Occipital lobe (tissue), 2 donors: ENCODE results near the gene GTF2IRD1. TPM values are rescaled to one million over a fixed set of nuclear protein-coding genes. Genes with fewer than 3 reads are reported as not detected.
"Not testable (repeated sequence)": the region's sequence is repeated elsewhere in the genome, so short reads cannot be mapped to it uniquely, and the experiment has no call there.

Experiments used
- DNase-seq: peaks from one replicate; lab custom pipeline; 2025; lab: John Stamatoyannopoulos, UW
- total RNA-seq: library from RNA; depleted of rRNA; stranded (reverse); fragments of >200 nt; gene quantifications from one replicate; pipeline ENCODE4 v1.2.3, GENCODE V29; 2014

GTF2IRD1 gene
- total RNA-seq, 1 donor from 2014 or later: 16.1 TPM

DNA sequence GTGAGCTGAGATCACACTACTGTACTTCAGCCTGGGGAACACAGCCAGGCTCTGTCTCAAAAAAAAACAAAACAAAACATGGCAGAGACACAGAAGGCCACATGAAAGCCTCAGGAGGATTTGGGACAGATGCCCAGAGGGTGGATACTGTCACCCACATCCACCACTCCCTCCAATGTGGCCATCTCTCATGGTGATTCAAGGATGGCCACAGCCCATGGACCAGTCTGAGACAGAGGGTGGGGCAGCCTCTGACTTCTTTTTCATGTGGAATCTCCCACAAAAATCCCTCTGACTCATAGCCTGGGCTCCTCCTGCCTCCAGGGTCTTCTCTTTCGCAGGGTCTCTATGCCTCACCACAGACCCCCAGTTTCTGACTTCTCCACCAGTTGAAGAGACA lies 144.9 kb downstream of the GTF2IRD1 start:
- DNase-seq: no peak

DNA sequence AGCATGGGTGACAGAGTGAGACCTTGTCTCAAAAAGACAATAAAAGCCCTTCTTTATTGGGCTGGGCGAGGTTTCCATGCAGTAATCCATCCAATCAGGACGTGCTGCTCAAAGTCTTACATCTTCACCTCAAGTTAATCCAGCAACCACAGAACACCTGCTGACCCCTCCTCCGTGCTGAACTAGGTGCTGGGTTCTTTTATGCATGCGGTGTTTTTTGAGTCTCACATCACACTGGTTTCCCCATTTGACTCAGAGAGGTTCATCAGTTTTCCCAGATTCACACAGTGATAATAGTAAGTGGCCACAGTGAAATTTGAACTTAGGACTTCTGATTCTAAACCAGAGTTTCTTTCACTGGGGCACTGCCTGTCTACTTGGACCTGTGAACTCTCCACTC lies 145.5 kb downstream of the GTF2IRD1 start:
- no peak for DNase-seq

DNA sequence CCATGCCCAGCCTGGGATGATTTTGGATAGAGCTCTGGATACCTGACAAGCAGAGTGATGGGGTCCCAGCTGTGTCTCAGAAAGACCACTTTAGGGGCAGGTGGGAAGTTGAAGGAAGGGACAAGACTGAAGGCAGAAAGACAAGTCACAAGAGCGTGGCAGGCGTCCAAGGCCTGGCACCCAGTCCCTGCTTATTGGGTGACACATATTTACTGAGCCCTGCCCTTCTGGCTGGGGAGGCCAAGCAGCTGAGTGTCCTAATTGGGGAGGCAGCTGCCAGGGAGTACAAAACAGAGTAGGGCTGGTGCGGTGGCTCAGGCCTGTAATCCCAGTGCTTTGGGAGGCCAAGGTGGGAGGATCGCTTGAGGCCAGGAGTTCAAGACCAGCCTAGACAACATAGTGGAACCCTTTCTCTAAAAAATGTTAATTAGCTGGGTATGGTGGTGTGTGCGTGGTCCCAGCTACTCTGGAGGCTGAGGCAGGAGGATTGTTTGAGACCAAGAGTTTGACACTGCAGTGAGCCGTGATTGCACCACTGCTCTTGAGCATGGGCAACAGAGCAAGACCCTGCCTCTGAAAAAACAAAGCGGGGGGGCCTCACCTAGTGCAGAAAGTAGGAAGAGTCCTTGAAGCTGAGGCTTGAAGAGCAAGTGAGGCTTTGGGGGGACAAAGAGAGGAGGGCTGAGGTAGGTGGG lies 150.8 kb downstream of the GTF2IRD1 start:
- no peak for DNase-seq

- DNase-seq: no peak
These were observed 152.6 kb downstream of the GTF2IRD1 start for GRCh38 chr7:74606101-74606908.

- no peak for DNase-seq
These were observed 153.3 kb downstream of the GTF2IRD1 start for GRCh38 chr7:74606909-74607510.

GRCh38 chr7:74612015-74612829 lies 158.5 kb downstream of the GTF2IRD1 start:
- no peak for DNase-seq

DNA sequence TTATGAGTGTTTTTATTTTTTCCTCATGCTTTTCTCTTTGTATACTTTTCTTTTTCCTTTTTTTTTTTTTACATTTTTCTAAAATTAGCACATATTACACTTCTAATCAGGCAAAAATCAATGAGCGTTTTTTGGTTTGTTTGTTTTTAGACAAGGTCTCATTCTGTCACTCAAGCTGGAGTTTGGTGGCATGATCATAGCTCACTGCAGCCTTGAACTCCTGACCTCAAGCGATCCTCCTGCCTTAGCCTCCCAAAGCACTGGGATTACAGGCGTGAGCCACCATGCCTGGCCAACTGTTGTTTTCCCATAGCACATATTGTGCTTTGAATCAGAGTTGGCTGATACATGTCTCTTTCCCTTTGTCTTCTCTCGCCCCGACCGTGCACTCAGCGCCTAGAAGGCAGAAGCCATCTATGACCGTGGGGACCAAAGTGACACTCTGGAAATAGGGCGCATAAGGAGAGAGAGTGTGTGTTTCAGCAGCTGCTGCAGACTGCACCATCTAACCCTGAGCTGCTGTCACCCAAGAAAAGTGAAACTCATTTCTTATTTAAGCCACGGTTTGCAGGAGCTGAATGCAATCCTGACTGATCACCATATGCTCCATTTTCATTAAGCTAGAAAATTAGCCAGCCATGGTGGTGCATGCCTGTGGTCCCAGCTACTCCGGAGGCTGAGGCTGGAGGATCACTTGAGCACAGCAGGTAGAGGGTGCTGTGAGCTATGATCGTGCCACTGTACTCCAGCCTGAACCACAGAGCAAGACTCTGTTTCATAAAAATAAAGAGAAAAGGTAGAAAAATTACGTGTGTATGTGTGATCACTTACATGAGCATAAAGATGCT lies 162.5 kb downstream of the GTF2IRD1 start:
- DNase-seq: no peak

- no peak for DNase-seq
These were observed 163.6 kb downstream of the GTF2IRD1 start for GRCh38 chr7:74617180-74617744.

- no peak for DNase-seq
These were observed 165.6 kb downstream of the GTF2IRD1 start for GRCh38 chr7:74619235-74619860.

DNA sequence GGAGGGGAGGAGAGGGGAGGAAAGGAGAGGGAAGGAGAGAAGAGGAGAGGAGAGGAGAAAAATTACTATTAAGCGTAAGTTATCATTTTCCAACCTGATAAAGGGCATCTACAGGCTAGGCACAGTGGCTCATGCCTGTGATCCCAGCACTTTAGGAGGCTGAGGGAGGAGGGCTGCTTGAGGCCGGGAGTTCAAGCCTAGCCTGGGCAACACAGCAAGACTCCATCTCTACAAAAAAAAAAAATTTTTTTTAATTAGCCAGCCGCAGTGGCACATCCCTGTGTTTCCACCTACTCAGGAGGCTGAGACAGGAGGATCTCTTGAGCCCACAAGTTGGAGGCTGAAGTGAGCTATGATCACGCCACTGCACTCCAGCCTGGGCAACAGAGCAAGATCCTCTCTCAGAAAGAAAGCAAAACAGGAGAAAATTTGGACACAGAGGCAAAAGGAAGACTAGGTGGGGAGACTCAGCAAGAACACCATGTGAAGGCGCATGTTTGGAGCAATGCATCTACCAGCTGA lies 168.6 kb downstream of the GTF2IRD1 start:
- DNase-seq: no peak

DNA sequence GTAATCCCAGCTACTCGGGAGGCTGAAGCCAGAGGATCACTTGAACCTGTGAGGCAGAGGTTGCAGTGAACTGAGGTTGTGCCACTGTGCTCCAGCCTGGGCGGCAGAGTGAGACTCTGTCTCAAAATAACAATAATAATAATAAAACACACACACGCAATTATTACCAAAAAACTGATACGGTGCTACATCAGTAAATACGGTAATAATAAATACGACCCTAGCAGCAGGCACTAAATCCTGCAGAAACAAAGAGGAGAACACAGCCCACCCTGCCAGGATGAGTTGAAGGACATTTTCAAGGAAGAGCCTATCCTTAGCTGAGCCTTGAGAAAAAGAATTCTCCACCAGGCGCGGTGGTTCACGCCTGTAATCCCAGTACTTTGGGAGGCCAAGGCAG lies 169.4 kb downstream of the GTF2IRD1 start:
- no peak for DNase-seq

DNA sequence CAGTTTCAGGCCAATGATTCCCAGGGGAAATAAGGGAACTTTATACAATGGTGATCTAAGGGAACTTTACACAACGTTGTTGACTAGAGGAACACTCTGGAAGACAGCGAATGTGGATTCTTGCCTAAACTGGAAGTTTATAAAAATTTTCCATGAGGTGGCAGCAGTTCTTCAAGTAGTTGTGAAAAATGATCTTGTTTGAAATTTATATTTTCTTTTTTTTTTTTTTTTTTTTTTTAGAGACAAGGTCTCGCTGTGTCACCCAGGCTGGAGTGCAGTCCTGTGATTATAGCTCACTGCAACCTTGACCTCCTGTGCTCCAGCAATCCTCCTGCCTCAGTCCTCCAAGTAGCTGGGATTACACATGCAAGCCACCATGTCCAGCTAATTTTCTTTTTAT lies 171.7 kb downstream of the GTF2IRD1 start:
- DNase-seq: no peak

- no peak for DNase-seq
These were observed 174.1 kb downstream of the GTF2IRD1 start for GRCh38 chr7:74627661-74628411.

DNA sequence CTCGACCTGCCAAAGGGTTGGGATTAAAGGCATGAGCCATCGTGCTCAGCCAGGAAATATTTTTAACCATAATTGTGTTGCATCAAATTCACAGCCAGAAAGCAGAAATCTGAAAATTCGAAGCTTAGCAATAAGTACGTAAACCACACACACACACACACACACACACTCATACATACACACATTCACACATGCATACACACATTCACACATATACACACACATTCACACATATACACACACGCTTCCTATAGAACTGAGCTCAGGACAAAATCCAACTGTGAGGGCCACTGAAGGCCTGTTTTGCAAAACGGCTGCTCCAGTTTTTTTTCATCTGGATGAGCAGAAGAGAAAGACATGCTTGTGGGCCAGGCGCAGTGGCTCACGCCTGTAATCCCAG lies 178.8 kb downstream of the GTF2IRD1 start:
- DNase-seq: no peak

GRCh38 chr7:74633451-74633921 lies 179.8 kb downstream of the GTF2IRD1 start:
- no peak for DNase-seq

DNA sequence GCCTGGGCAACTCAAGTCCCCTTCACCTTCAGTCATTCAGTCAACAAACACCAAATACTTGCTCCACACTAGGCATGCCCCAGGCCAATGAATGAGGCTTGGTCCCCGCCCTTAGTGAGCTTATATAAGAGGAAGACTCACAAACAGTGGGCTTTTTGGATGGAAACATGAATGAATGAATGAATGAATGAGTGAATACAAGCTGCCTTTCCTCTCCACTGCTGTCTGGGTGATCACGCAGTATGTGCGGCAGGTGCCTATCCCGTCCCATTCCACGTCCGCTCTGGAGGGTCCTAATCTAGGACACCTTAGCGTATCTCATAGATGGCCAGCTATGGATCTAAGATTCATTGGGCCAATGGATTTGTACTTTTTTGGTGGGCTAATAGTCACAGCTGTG lies 184.0 kb downstream of the GTF2IRD1 start:
- no peak for DNase-seq

DNA sequence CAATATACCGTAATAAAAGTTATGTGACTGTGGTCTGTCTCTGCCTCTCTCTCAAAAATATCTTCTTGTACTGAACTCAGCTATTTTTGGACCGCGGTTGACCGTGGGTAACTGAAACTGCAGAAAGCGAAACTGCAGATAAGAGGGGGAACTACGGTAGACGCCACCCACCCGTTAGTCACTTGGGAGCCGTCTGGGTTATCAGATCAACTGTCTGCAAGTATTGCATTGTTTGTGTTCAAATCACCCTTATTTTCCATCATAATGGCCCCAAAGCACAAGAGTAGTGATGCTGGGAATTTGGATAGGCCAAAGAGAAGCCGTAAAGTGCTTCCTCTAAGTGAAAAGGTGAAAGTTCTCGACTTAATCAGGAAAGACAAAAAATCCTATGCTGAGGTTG lies 196.3 kb downstream of the GTF2IRD1 start:
- not testable (repeated sequence) for DNase-seq

DNA sequence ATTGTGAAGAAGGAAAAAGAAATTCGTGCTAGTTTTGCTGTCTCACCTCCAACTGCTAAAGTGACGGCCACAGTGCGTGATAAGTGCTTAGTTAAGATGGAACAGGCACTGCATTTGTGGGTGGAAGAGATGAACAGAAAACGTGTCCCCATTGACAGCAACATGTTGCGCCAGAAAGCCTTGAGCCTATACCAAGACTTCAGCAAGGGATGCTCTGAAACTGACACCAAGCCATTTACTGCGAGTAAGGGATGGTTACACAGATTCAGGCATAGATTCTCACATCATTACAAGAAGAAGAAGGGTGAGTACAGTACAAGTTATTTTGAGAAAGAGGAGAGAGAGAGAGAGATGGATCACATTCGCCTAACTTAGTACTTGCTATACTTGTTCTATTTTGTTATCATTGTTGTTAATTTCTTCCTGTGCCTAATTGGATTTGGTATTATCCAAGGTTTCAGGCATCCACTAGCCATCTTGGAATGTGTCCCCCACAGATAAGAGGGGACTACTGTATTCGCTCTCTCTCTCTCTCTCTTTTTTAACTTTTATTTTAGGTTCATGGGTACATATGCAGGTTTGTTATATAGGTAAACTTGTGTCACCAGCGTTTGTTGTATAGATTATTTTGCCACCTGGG lies 196.9 kb downstream of the GTF2IRD1 start:
- not testable (repeated sequence) for DNase-seq
